ENCODE results near the gene HNRNPUL2.
A peak's percentile ranks its signal among the peaks of the same experiment; 100 is the strongest.
"Not testable (repeated sequence)": the region's sequence is repeated elsewhere in the genome, so short reads cannot be mapped to it uniquely, and the experiment has no call there.

Gene HNRNPUL2

DNA sequence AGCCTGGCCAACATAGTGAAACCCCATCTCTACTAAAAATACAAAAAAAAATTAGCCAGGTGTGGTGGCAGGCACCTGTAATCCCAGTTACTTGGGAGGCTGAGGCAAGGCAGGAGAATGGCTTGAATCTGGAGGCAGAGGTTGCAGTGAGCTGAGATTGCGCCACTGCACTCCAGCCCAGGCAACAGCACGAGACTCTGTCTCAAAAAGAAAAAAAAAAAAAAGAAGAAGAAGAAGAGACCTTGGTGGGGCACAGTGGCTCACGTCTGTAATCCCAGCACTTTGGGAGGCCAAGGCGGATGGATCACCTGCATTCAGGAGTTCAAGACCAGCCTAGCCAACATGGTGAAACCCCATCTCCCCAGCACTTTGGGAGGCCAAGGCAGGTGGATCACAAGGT lies 23.3 kb downstream of the HNRNPUL2 start:
- DNase-seq (ENCODE audit: low read depth in 2 of 2): not testable (repeated sequence)

DNA sequence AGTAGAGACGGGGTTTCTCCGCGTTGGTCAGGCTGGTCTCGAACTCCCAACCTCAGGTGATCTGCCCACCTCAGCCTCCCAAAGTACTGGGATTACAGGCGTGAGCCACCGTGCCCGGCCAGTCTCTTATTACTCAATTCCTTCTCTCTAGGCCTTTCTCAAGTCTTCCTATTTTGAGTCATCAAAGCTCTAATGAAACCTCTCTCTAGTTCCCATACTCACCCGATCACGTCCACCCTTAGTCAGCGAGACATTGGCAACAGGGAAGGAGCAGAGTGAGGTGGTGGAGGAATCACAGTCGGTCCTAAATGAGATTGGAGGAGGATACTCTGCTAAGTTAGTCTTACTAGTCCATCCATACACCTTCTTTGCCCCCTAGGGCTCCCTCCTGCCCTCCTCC lies 25.0 kb downstream of the HNRNPUL2 start:
- no peak for DNase-seq (ENCODE audit: low read depth in 2 of 2)

DNA sequence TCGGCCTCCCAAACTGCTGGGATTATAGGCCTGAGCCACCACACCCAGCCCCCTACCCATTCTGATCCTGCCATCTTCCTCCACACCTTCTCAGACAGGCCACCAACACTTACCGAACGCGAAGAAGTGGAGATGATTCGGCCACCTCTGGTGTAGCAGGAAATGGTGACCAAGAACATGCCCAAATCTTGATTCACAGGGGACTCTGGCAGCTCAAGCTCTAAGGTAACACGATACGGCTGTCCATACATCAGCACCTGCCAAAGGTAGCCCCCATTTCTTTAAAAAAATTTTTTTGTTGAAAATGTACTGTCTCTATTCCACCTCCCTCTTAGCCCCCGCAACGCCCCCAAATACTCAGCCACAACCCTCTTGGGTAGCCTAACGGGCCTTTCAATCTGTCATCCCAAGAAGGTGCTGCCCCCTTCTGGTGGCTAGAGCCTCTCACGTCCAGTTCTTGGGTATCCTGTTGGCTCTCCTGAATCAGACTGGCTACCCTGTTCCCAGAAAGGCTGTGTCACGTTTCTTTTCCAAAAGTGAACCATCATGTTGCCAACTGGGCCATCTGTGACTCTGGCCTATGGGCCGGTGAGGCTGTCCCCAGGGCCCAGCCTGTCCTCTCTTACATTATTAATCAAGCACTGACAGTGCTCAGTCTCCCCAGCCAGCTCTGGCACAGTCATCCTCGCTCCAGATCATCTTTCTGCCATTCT lies 32.6 kb downstream of the HNRNPUL2 start:
- peak; percentile 54 to 62 for DNase-seq (ENCODE audit: low read depth in 2 of 2)

DNA sequence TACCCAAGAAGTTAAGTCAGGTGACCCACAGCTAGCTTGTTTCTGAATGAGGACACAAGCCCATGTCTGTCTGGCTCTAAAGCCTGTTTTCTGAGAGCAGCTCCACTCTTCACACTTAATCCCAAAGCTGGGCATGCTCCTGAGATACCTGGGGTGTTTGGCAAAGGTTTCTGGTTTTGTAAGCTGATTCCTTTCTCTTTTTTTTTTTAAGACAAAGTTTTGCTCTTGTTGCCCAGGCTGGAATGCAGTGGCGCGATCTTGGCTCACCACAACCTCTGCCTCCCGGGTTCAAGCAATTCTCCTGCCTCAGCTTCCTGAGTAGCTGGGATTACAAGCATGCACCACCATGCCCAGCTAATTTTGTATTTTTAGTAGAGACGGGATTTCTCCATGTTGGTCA lies 33.6 kb downstream of the HNRNPUL2 start:
- DNase-seq (ENCODE audit: low read depth in 2 of 2): not testable (repeated sequence)

DNA sequence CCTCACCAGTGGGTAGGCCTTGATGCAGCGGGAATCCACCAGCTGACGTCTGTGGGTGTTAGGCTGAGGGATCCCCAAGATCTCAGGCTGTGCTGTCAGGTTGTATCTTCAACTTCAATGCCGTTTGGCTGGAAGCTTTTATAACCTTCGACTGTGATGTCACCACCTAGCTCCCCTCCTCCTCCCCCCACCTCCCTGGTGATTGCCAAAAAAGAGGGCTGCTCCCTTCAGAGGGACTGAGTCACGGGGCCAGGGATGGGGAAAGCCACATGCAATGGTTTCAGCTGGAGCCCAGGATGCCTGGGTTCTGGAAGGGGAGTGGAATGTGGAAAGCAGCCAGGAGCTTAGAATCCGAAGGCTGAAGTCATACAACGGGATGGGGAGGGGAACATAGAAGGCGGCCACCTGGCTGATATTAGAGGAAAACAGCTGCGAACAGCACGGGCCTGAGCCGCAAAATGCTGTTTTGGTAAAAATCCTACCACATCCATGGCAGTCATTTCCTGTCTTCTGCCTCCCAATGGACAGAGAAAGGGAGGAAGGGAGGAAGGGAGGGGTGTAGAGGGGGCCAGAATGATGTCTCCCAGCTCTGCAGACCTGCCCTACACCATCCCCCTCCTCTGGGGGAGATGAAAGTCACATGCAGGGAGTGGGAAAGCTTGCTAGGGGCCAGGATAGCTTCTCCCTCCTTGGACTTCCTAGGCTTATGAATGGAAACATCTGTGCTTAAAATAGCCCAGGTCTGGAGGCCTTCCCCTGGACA lies 37.7 kb downstream of the HNRNPUL2 start, which contains the start of gene LRRN4CL:
TSS of gene LRRN4CL (minus strand) at position 110 of the 763 bp plus-strand sequence. CDS start 1,022 bp downstream, outside the sequence.
- DNase-seq (ENCODE audit: low read depth in 2 of 2): no peak

DNA sequence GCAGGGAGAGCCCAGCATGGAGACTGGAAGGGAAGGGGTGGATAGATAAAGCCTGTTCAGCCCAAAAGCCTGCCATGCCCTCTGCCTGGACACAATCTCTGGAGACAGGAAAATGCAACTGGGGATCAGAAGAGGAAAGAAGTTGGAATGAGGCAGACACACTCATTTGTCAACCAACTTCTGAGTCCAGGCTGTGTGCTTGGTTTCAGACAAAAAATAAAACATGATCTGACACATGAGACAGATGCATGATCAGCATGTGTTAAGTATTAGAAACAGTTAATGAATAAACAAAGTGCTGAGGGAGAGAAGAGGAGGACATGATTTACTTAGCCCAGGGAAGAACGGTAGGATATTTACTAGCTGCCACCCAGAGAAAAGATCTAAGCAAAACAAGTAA lies 38.8 kb downstream of the HNRNPUL2 start:
- no peak for DNase-seq (ENCODE audit: low read depth in 2 of 2)

DNA sequence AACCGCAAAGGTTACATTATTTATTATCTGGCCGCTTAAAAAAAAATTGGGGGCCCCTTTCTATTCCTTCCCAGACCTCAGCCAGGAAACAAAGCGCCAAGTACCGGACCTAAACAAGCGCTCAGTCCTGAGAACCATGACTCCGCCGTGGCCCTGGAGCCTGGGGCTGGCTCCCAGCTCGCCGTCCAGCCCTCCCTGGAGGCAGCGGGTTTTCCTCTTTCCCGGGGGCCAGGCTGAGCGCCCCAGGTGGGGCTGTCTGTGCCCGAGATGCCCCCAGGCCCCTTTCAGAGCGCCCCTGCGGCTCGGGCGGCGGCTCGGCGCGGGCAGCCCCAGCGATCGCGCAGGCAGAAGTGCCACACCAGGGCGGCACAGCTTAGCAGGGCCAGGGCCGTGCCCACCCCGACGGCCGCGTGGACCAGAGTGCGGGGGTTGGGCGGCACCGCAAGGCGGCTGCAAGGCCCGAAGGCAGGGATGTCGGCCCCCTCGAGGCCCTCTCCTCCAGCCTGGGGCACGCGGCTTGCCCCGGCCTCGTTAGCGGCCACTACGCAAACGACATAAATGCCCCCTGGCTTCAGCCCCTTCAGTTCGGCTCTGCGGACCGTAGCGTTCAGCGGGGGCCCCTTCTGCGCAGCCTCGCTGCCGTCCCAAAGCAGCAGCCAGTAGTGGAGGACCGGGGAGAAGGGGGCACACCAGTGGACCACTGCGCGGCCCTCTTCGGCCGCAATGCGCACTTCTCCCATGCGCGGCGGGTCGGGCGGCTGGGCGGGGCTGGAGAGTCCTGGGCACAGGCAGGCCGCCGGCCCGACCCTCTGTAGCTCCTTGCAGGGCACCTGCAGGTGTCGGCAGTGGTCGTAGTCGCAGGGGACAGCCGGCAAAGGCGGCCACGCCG lies 39.5 kb downstream of the HNRNPUL2 start:
- no peak for DNase-seq (ENCODE audit: low read depth in 2 of 2)

- DNase-seq (ENCODE audit: low read depth in 2 of 2): no peak
Measured at GRCh38 chr11:62682518-62682917, 44.7 kb downstream of the HNRNPUL2 start.

DNA sequence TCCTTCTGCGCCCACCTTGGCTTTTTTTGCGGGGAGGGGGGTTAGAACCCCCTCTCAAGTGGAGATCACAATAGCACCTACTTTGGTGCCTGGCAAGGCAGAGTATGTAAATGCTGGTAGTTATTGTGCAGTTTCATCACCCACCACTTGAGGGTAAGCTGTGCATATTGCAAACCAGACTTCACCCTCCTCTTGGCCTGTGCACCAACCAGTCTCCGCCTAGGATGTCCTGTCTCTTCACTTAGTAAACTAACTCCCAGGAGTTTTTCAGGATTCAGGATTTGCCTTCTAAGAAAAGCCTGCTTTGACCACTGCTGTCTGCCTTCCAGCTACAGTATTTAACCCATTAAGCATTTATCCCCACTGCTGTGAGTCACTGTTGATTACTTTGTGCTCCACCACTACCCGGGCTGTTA lies 46.4 kb downstream of the HNRNPUL2 start:
- DNase-seq (ENCODE audit: low read depth in 2 of 2): peak in 1 of 2 donors; percentile 7

- peak; percentile 58 to 76 for DNase-seq (ENCODE audit: low read depth in 2 of 2)
Measured at GRCh38 chr11:62678770-62679696, 48.2 kb downstream of the HNRNPUL2 start, which contains the start of gene UBXN1. TSS of gene UBXN1 (minus strand) at chr11:62679073. CDS start at chr11:62678923, 150 bp downstream.

GRCh38 chr11:62678433-62678769 lies 48.9 kb downstream of the HNRNPUL2 start:
- no peak for DNase-seq (ENCODE audit: low read depth in 2 of 2)

GRCh38 chr11:62677714-62678113 lies 49.5 kb downstream of the HNRNPUL2 start:
- no peak for DNase-seq (ENCODE audit: low read depth in 2 of 2)

DNA sequence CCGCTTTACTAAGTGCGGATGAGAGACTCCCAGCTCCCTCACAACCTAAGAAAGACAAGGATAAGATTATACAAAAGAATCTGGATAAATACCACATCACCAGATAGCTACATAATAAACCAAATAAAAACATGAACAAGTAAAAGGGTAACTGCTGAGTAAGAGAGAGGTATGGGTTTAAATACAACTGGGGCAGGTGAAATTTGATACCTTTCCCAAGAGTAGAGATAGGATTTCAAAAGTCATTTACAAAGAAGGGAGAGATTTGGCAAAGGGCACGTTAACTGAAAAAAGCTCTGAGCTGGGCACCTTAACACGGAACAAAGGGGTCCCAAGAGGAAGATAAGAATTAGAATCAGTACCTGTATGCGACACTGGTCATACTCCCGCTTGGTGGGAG lies 50.1 kb downstream of the HNRNPUL2 start:
- no peak for DNase-seq (ENCODE audit: low read depth in 2 of 2)

GRCh38 chr11:62676698-62677097 lies 50.6 kb downstream of the HNRNPUL2 start:
- DNase-seq (ENCODE audit: low read depth in 2 of 2): no peak

DNA sequence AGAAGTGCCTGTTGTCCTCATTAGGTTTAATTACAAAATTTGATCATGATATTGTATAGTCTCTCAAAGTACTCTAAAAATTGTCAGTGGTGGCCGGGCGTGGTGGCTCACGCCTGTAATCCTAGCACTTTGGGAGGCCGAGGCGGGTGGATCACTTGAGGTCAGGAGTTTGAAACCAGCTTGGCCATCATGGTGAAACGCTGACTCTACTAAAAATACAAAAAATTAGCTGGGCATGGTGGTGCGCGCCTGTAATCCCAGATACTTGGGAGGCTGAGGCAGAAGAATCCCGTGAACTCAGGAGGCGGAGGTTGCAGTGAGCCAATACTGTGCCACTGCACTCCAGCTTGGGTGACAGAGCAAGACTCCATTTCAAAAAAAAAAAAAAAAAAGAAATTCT lies 51.8 kb downstream of the HNRNPUL2 start:
- not testable (repeated sequence) for DNase-seq (ENCODE audit: low read depth in 2 of 2)

DNA sequence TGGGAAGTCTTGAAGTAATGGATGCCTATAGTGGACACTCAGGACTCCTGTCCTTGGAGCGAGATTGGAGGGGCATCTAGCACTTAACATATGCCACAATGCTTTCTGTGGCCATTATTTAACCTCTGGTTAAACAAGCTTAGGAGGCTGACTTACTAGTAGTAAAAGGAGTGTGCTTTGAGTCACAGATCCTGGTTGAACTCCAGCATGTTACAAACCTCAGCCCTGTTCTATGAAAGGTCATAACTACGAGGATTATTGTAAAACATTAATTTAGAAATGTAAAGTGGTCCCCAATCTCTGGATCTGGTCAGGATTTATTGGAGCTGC lies 54.1 kb downstream of the HNRNPUL2 start:
- DNase-seq (ENCODE audit: low read depth in 2 of 2): no peak

- peak in 1 of 2 donors; percentile 46 for DNase-seq (ENCODE audit: low read depth in 2 of 2)
Measured at GRCh38 chr11:62671608-62672389, 55.5 kb downstream of the HNRNPUL2 start, which contains the start of the genes LBHD1 and UQCC3. TSS of gene LBHD1 (minus strand) at chr11:62672267. CDS start at chr11:62670031, 2,236 bp downstream. TSS of gene UQCC3 (plus strand) at chr11:62671673. CDS start at chr11:62671746, 73 bp downstream.

DNA sequence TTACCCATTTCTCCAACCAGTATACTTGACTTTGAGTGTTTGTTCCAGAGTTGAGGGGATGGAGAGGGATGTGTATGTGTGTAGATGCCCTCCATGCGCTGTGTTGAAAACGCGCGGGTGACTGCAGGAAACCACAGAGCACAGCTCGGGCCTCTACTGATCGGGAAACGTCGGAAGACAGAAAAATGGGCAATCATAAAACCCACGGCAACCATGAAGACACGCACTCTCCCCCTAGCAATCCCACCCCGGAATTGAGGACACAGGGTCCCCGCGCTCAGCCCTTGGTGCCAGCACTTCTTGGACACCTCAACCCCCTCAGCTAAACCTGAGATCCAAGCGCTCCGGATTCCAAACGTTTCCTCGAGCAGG lies 56.0 kb downstream of the HNRNPUL2 start:
- no peak for DNase-seq (ENCODE audit: low read depth in 2 of 2)

DNA sequence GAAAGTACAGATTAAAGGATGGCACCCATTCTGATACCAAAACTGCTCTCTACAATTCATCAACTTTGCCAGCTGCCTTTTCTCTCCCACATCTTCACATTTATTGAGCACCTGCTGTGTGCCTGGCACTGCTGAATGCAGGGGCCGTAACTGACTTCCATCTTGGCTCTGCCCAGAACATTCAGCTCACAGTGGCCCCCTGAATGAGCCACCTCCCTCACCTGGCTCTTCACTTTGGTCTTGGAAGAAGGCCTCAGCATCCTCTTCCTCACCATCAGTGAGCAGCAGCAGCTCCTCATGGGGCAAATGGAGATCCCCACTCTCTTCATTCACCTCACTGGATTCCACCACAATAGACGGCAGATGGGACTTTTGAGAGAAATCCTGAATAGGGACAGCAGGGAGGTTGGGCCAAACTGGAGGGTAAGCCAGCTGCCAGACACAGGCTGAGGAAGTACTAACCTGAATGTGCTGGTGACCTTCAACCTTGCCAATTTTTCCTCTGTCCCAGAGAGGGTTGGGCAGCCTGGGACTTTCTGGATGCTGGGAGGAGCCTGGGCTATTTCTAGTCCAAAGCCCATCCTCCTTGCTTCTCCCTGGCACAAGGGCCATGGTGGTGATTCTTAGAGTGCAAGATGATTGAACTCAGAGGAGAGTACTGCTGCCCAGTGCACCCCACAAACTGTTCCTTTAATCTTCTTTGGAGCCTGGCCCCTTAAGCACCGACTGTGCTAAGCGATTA lies 57.7 kb downstream of the HNRNPUL2 start:
- DNase-seq (ENCODE audit: low read depth in 2 of 2): no peak

Data from stimulated activated CD4-positive, alpha-beta T cell treated with anti-CD3 and anti-CD28 coated beads, Interleukin-1b, Interleukin-23, amount 100 ng/mL, for 1 hour (primary cell).